HCT116 (cell line): Measurements from ENCODE around the gene LRP2. TPM values are rescaled to one million over a fixed set of nuclear protein-coding genes. Genes with fewer than 3 reads are reported as not detected.

ENCODE experiments used
- ATAC-seq: fragments of 200-7000 bp; cut with Tn5 transposase; 2 replicates; pipeline ENCODE4 v1.9.1; 2020; ENCODE audit warnings: mild to moderate bottlenecking, moderate library complexity
- BruUV-seq: library from RNA; stranded (reverse); fragments of 400-500 nt; replicated peaks from 2 replicates; lab custom pipeline; 2021; lab: Mats Ljungman, UMichigan
- CTCF ChIA-PET: fragments of 300-600 bp; sonication (Branson Sonifier 250); formaldehyde crosslinking; loops from one replicate; lab custom pipeline; 2021; ENCODE audit warnings: antibody characterized with exemption; lab: Charles Lee
- POLR2A ChIA-PET: fragments of 300-600, 350-600 bp; sonication (Branson Sonifier 250); formaldehyde crosslinking; loops from one replicate; lab custom pipeline; 2021; ENCODE audit warnings: antibody characterized with exemption; lab: Charles Lee
- RAD21 ChIA-PET, 2 experiments: fragments of 300-600 bp; sonication (Branson Sonifier 250); formaldehyde crosslinking; loops; one replicate each; lab custom pipeline; 2023; ENCODE audit warnings: low total read pairs in 2 of 2; ENCODE audit not compliant: uncharacterized antibody in 2 of 2, unreplicated experiment in 2 of 2, low non-redundant PET in 1 of 2; lab: Charles Lee
- DNase-seq: peaks from one replicate; pipeline ENCODE4 v3.0.0-alpha.2; 2010; ENCODE audit warnings: low read depth, low spot score
- H2AFZ ChIP-seq: fragments of 200-600 bp; shearing (Covaris generic), sonication (generic); 2 replicates; pipeline ENCODE4 v1.6.1; 2017; ENCODE audit warnings: low read depth, mixed run types, mixed read lengths, antibody characterized with exemption, low read length; ENCODE audit not compliant: poor library complexity, severe bottlenecking
- H3K27ac ChIP-seq: 2 replicates; pipeline ENCODE4 v1.5.1; 2012; ENCODE audit warnings: low read depth, low read length
- H3K27me3 ChIP-seq: fragments of 200-600 bp; sonication (generic); 2 replicates; pipeline ENCODE4 v1.6.1; 2016; ENCODE audit warnings: mixed run types, low read length, mixed read lengths; ENCODE audit not compliant: insufficient read depth
- H3K36me3 ChIP-seq, 2 experiments: fragments of 200-500 bp in 1 of 2; fragments of 200-600 bp in 1 of 2; sonication (Bioruptor generic) in 1 of 2; sonication (generic) in 1 of 2; 2 replicates each; pipeline versions ENCODE4 v1.5.1 to v1.6.1; 2014 to 2016; ENCODE audit warnings: low read length in 2 of 2, inconsistent platforms in 1 of 2, mixed read lengths in 1 of 2, mixed run types in 1 of 2; ENCODE audit not compliant: insufficient read depth in 2 of 2, control insufficient read depth in 1 of 2
- H3K4me1 ChIP-seq, 2 experiments: fragments of 200-600 bp in 1 of 2; sonication (generic) in 1 of 2; 2 replicates each; pipeline versions ENCODE4 v1.5.1 to v1.6.1; 2012 to 2017; ENCODE audit warnings: low read length in 2 of 2, inconsistent platforms in 1 of 2, mild to moderate bottlenecking in 1 of 2, mixed read lengths in 1 of 2, mixed run types in 1 of 2, moderate library complexity in 1 of 2; ENCODE audit not compliant: insufficient read depth in 2 of 2, control insufficient read depth in 1 of 2
- H3K4me2 ChIP-seq: fragments of 200-600 bp; sonication (generic); 2 replicates; pipeline ENCODE4 v1.6.1; 2017; ENCODE audit warnings: mixed run types, low read length, mixed read lengths
- H3K4me3 ChIP-seq, 2 experiments: fragments of 200-600 bp in 1 of 2; sonication (generic) in 1 of 2; replicated peaks in 1 of 2; 2 replicates each; pipeline ENCODE4 v1.5.1; 2011 to 2016; ENCODE audit warnings: low read length in 2 of 2, control low read depth in 1 of 2, low read depth in 1 of 2, mild to moderate bottlenecking in 1 of 2, mixed read lengths in 1 of 2, mixed run types in 1 of 2
- H3K79me2 ChIP-seq: fragments of 200-600 bp; sonication (generic); 2 replicates; pipeline ENCODE4 v1.6.1; 2017; ENCODE audit warnings: mild to moderate bottlenecking, mixed run types, low read length, moderate library complexity, mixed read lengths; ENCODE audit not compliant: insufficient read depth
- H3K9ac ChIP-seq: fragments of 200-600 bp; sonication (generic); 2 replicates; pipeline ENCODE4 v1.6.1; 2016; ENCODE audit warnings: low read length, mixed read lengths
- H3K9me2 ChIP-seq: fragments of 200-600 bp; sonication (generic), shearing (Covaris generic); 2 replicates; pipeline ENCODE4 v1.6.1; 2017; ENCODE audit warnings: mixed run types, mild to moderate bottlenecking, moderate library complexity; ENCODE audit not compliant: insufficient read depth
- H3K9me3 ChIP-seq, 2 experiments: fragments of 200-500 bp in 1 of 2; fragments of 200-600 bp in 1 of 2; sonication (Bioruptor generic) in 1 of 2; sonication (generic) in 1 of 2; 2 replicates each; pipeline ENCODE4 v1.6.1; 2014 to 2017; ENCODE audit warnings: low read length in 2 of 2, mixed read lengths in 2 of 2, inconsistent platforms in 1 of 2, low read depth in 1 of 2, mild to moderate bottlenecking in 1 of 2, mixed run types in 1 of 2, moderate library complexity in 1 of 2; ENCODE audit not compliant: control insufficient read depth in 1 of 2, insufficient read depth in 1 of 2
- H4K20me1 ChIP-seq: fragments of 200-600 bp; sonication (generic), shearing (Covaris generic); 2 replicates; pipeline ENCODE4 v1.6.1; 2017; ENCODE audit warnings: mixed run types, mild to moderate bottlenecking, moderate library complexity; ENCODE audit not compliant: insufficient read depth
- ATF3 ChIP-seq: IDR thresholded peaks from 2 replicates; pipeline ENCODE4 v1.6.1; 2012
- CBX3 ChIP-seq: IDR thresholded peaks from 2 replicates; pipeline ENCODE4 v1.6.1; 2012; ENCODE audit warnings: low read depth
- ELF1 ChIP-seq: IDR thresholded peaks from 2 replicates; pipeline ENCODE4 v1.6.1; 2012; ENCODE audit warnings: low read depth, borderline replicate concordance
- EZH2 ChIP-seq: fragments of 200-600 bp; sonication (generic); IDR thresholded peaks from 2 replicates; pipeline ENCODE4 v1.6.1; 2017; ENCODE audit warnings: antibody characterized with exemption, mixed run types
- EZH2phosphoT487 ChIP-seq: fragments of 200-600 bp; IDR thresholded peaks from 2 replicates; pipeline ENCODE4 v1.6.1; 2018; ENCODE audit warnings: antibody characterized with exemption, borderline replicate concordance
- FOSL1 ChIP-seq: IDR thresholded peaks from 2 replicates; pipeline ENCODE4 v1.6.1; 2012; ENCODE audit warnings: low read depth
- JUND ChIP-seq: IDR thresholded peaks from 2 replicates; pipeline ENCODE4 v1.6.1; 2012
- MAX ChIP-seq: IDR thresholded peaks from 2 replicates; pipeline ENCODE4 v1.6.1; 2012
- POLR2A ChIP-seq: IDR thresholded peaks from 2 replicates; pipeline ENCODE4 v1.7.0; 2011; ENCODE audit warnings: borderline replicate concordance; ENCODE audit not compliant: insufficient read depth, insufficient read length; ENCODE audit errors: extremely low read depth
- POLR2AphosphoS5 ChIP-seq: IDR thresholded peaks from 2 replicates; pipeline ENCODE4 v1.6.1; 2011; ENCODE audit warnings: mild to moderate bottlenecking, low read depth, low read length, moderate library complexity
- REST ChIP-seq: IDR thresholded peaks from 2 replicates; pipeline ENCODE4 v1.6.1; 2012; ENCODE audit warnings: low read depth
- SIN3A ChIP-seq: IDR thresholded peaks from 2 replicates; pipeline ENCODE4 v1.6.1; 2012; ENCODE audit warnings: low read depth
- SP1 ChIP-seq: IDR thresholded peaks from 2 replicates; pipeline ENCODE4 v1.6.1; 2012; ENCODE audit warnings: low read depth
- SRF ChIP-seq: IDR thresholded peaks from 2 replicates; pipeline ENCODE4 v1.6.1; 2012; ENCODE audit warnings: low read depth
- TCF7L2 ChIP-seq: IDR thresholded peaks from 2 replicates; pipeline ENCODE4 v1.7.0; 2011; ENCODE audit warnings: borderline replicate concordance, inconsistent platforms; ENCODE audit not compliant: insufficient read depth, insufficient read length; ENCODE audit errors: extremely low read depth
- YY1 ChIP-seq: IDR thresholded peaks from 2 replicates; pipeline ENCODE4 v1.6.1; 2011; ENCODE audit warnings: low read length, low read depth, moderate library complexity, mild to moderate bottlenecking; ENCODE audit not compliant: insufficient replicate concordance; ENCODE audit errors: extremely low read depth
- intact Hi-C: fragments of 100-400 bp; cut with micrococcal nuclease; formaldehyde crosslinking; loops from 2 replicates; pipeline ENCODE4 v1.10.0; 2022
- total RNA-seq: library from RNA; stranded (reverse); gene quantifications from one replicate; pipeline ENCODE4 v1.2.1, GENCODE V29; 2021; ENCODE audit not compliant: unreplicated experiment

Gene LRP2
- total RNA-seq, 1 experiment from 2014 or later = 0.20 TPM

- POLR2A ChIA-PET = no interaction called here
- intact Hi-C loops = no loop called here
- H3K27me3 ChIP-seq = no peaks in the 10 kb centered on the region
Observed at GRCh38 chr2:169393068-169393590, 30.8 kb upstream of the LRP2 start.

GRCh38 chr2:169391236-169391635 is 28.9 kb upstream of the LRP2 start:
- Histone ChIP-seq H3K79me2 (no peaks in the 10 kb centered on the region), H2AFZ (no peak overlapping the region), H3K4me3 (no peak overlapping the region), H3K9me3 (no peaks in the 10 kb centered on the region), H3K4me2 (no peak overlapping the region), H3K27ac (no peak overlapping the region), H3K4me1 (no peaks in the 10 kb centered on the region; a peak in 1 of 4 replicates), H3K9ac (no peak overlapping the region), H4K20me1 (no peaks in the 10 kb centered on the region), H3K27me3 (no peaks in the 10 kb centered on the region), H3K9me2 (no peaks in the 10 kb centered on the region), H3K36me3 (no peaks in the 10 kb centered on the region)
- BruUV-seq = no TSS peak
- intact Hi-C loops = no loop called here
- DNase-seq = no peak
- POLR2A ChIA-PET = no interaction called here
- no peak for ATAC-seq
- CTCF ChIA-PET = no interaction called here
- RAD21 ChIA-PET = no interaction called here
- TF ChIP-seq CBX3 (no peak), POLR2AphosphoS5 (no peak), POLR2A (no peak), FOSL1 (no peak), MAX (no peak), ATF3 (no peak), EZH2 (no peak), SRF (no peak), JUND (no peak), SIN3A (no peak), REST (no peak), SP1 (no peak), ELF1 (no peak), EZH2phosphoT487 (no peak)

More at GRCh38 chr2:169393068-169393590, 30.8 kb upstream of the LRP2 start:
- Histone ChIP-seq H3K4me3 (no peak overlapping the region), H3K9ac (no peak overlapping the region), H3K9me2 (no peaks in the 10 kb centered on the region), H4K20me1 (no peaks in the 10 kb centered on the region), H3K4me2 (no peak overlapping the region), H3K79me2 (no peaks in the 10 kb centered on the region), H3K9me3 (no peaks in the 10 kb centered on the region), H2AFZ (no peak overlapping the region), H3K27ac (no peak overlapping the region), H3K4me1 (no peaks in the 10 kb centered on the region; a peak in 1 of 4 replicates), H3K36me3 (no peaks in the 10 kb centered on the region)
- DNase-seq (no peak), ATAC-seq (no peak)
- CTCF ChIA-PET = no interaction called here
- RAD21 ChIA-PET = no interaction called here
- TF ChIP-seq YY1 = no peak
- TF ChIP-seq TCF7L2 = peak; percentile 75
- TF ChIP-seq MAX = no peak
- BruUV-seq = no TSS peak
